Activated CD8-positive, alpha-beta memory T cell treated with anti-CD3 and anti-CD28 coated beads, Interleukin-2, amount 50 U/mL, for 24 hours (primary cell): Measurements from ENCODE around the gene LYSMD3.
A peak's percentile ranks its signal among the peaks of the same experiment; 100 is the strongest.

Source experiments
- DNase-seq: peaks from one replicate; pipeline ENCODE4 v3.0.0-alpha.2; 2020; ENCODE audit errors: extremely low read depth

Gene LYSMD3

GRCh38 chr5:90548069-90548593 lies 18.7 kb upstream of the LYSMD3 start:
- DNase-seq, result no peak

- DNase-seq, result no peak
These were observed 17.7 kb upstream of the LYSMD3 start for GRCh38 chr5:90547072-90547536.

GRCh38 chr5:90546216-90546837 lies 16.9 kb upstream of the LYSMD3 start:
- no peak for DNase-seq

- DNase-seq, result no peak
These were observed 16.1 kb upstream of the LYSMD3 start for GRCh38 chr5:90545511-90545910.

- DNase-seq, result no peak
These were observed 13.6 kb upstream of the LYSMD3 start for GRCh38 chr5:90542827-90543519.

- no peak for DNase-seq
These were observed 5.5 kb upstream of the LYSMD3 start for GRCh38 chr5:90534922-90535321.

GRCh38 chr5:90533794-90534193 lies 4.4 kb upstream of the LYSMD3 start:
- DNase-seq, result no peak

GRCh38 chr5:90530736-90531487 lies 1.5 kb upstream of the LYSMD3 start:
- no peak for DNase-seq

- peak; percentile 25 for DNase-seq
These were observed 724 bp upstream of the LYSMD3 start for GRCh38 chr5:90529939-90530677.

GRCh38 chr5:90528601-90529193 lies 687 bp downstream of the LYSMD3 start:
- DNase-seq, result no peak

- DNase-seq, result no peak
These were observed 10.3 kb downstream of the LYSMD3 start for GRCh38 chr5:90519081-90519480.

GRCh38 chr5:90518661-90519060 lies 10.7 kb downstream of the LYSMD3 start:
- DNase-seq, result no peak

GRCh38 chr5:90514520-90514919 lies 14.9 kb downstream of the LYSMD3 start:
- DNase-seq, result no peak

GRCh38 chr5:90510438-90510837 lies 18.9 kb downstream of the LYSMD3 start:
- DNase-seq, result no peak

- no peak for DNase-seq
These were observed 23.2 kb downstream of the LYSMD3 start for GRCh38 chr5:90506221-90506620.

- no peak for DNase-seq
These were observed 24.6 kb downstream of the LYSMD3 start for GRCh38 chr5:90504743-90505142.

- no peak for DNase-seq
These were observed 25.8 kb downstream of the LYSMD3 start for GRCh38 chr5:90503596-90503995.

- no peak for DNase-seq
These were observed 34.2 kb downstream of the LYSMD3 start for GRCh38 chr5:90495146-90495545.

GRCh38 chr5:90494043-90494442 lies 35.3 kb downstream of the LYSMD3 start:
- DNase-seq, result no peak

GRCh38 chr5:90488791-90489190 lies 40.6 kb downstream of the LYSMD3 start:
- DNase-seq, result no peak

- DNase-seq, result no peak
These were observed 44.8 kb downstream of the LYSMD3 start for GRCh38 chr5:90484540-90484939.
